HepG2 (cell line): ENCODE data around the gene NRP1. TPM values are rescaled to one million over a fixed set of nuclear protein-coding genes. Genes with fewer than 3 reads are reported as not detected.

Source experiments
- ATAC-seq: fragments of 200-7000 bp; cut with Tn5 transposase; 3 replicates; pipeline ENCODE4 v1.9.1; 2020; ENCODE audit warnings: mild to moderate bottlenecking, moderate library complexity
- BruUV-seq: library from RNA; stranded (reverse); fragments of 400-500 nt; replicated peaks from 2 replicates; lab custom pipeline; 2021; lab: Mats Ljungman, UMichigan
- CTCF ChIA-PET: fragments of 300-600 bp; formaldehyde crosslinking; extraction: SDS; loops from one replicate; lab custom pipeline; 2021; ENCODE audit warnings: low total read pairs, inconsistent platforms, low intra/inter-chr PET ratio; lab: Yijun Ruan, JAX
- POLR2A ChIA-PET: fragments of 350-600 bp; sonication (Branson Sonifier 250); formaldehyde crosslinking; loops from one replicate; lab custom pipeline; 2020; ENCODE audit warnings: antibody characterized with exemption, inconsistent platforms; lab: Yijun Ruan, JAX
- DNase-seq: peaks from one replicate; pipeline ENCODE4 v3.0.0-alpha.2; 2015; ENCODE audit warnings: low spot score
- FAIRE-seq: peaks from 3 replicates; lab custom pipeline; 2011; peaks lifted over from hg19 to GRCh38; lab: Jason Lieb, UNC
- H2AFZ ChIP-seq: one replicate; pipeline ENCODE4 v1.6.1; 2011; ENCODE audit warnings: low read length, inconsistent platforms
- H3K27ac ChIP-seq: fragments of 300-600 bp; 3 replicates; pipeline ENCODE4 v1.8.0; 2011; ENCODE audit warnings: mixed run types, mild to moderate bottlenecking, mixed read lengths, low read length, inconsistent platforms; ENCODE audit not compliant: insufficient read depth; ENCODE audit errors: extremely low read length
- H3K27me3 ChIP-seq, 2 experiments: fragments of 200-600 bp in 1 of 2; 2 replicates in 1 of 2; 3 replicates in 1 of 2; pipeline versions ENCODE4 v1.6.0 to v1.8.0; 2011; ENCODE audit warnings: low read length in 2 of 2, mild to moderate bottlenecking in 2 of 2, moderate library complexity in 2 of 2, inconsistent platforms in 1 of 2; ENCODE audit not compliant: insufficient read depth in 2 of 2, control insufficient read depth in 1 of 2
- H3K36me3 ChIP-seq, 2 experiments: fragments of 200-600 bp in 1 of 2; replicated peaks in 1 of 2; 2 replicates in 1 of 2; 3 replicates in 1 of 2; pipeline versions ENCODE4 v1.5.1 to v1.8.0; 2011; ENCODE audit warnings: low read length in 2 of 2, inconsistent platforms in 1 of 2; ENCODE audit not compliant: insufficient read depth in 2 of 2, control insufficient read depth in 1 of 2
- H3K4me1 ChIP-seq: 2 replicates; pipeline ENCODE4 v1.5.1; 2012; ENCODE audit warnings: low read length, inconsistent platforms; ENCODE audit not compliant: insufficient read depth
- H3K4me2 ChIP-seq: 2 replicates; pipeline ENCODE4 v1.6.0; 2011; ENCODE audit warnings: low read depth, low read length, inconsistent platforms
- H3K4me3 ChIP-seq, 3 experiments: fragments of 200-600 bp in 1 of 3; sonication (generic), shearing (Covaris generic) in 1 of 3; replicated peaks in 1 of 3; 2 replicates each; pipeline ENCODE4 v1.5.1; 2011 to 2016; ENCODE audit warnings: low read length in 3 of 3, inconsistent platforms in 2 of 3, low read depth in 2 of 3, mild to moderate bottlenecking in 2 of 3, control low read depth in 1 of 3, mixed read lengths in 1 of 3; ENCODE audit not compliant: insufficient read depth in 1 of 3
- H3K79me2 ChIP-seq: one replicate; pipeline ENCODE4 v1.6.1; 2011; ENCODE audit warnings: low read length, inconsistent platforms; ENCODE audit not compliant: insufficient read depth
- H3K9ac ChIP-seq: 2 replicates; pipeline ENCODE4 v1.6.0; 2011; ENCODE audit warnings: mild to moderate bottlenecking, low read depth, low read length, inconsistent platforms; ENCODE audit not compliant: insufficient read depth
- H3K9me3 ChIP-seq: 2 replicates; pipeline ENCODE4 v1.5.1; 2012; ENCODE audit warnings: mild to moderate bottlenecking, low read length
- H4K20me1 ChIP-seq: 2 replicates; pipeline ENCODE4 v1.6.0; 2011; ENCODE audit warnings: inconsistent platforms, mild to moderate bottlenecking, low read length, moderate library complexity; ENCODE audit not compliant: insufficient read depth
- ATF1 ChIP-seq: IDR thresholded peaks from 2 replicates; pipeline ENCODE4 v1.6.1; 2016; ENCODE audit warnings: mild to moderate bottlenecking, control low read depth
- BORCS8-MEF2B ChIP-seq: sonication (generic); formaldehyde crosslinking; IDR thresholded peaks from 2 replicates; pipeline ENCODE4 v1.8.0; 2022; ENCODE audit warnings: mild to moderate bottlenecking, missing genetic modification reagents
- GZF1 ChIP-seq: sonication (generic); formaldehyde crosslinking; IDR thresholded peaks from 2 replicates; pipeline ENCODE4 v1.5.1; 2020; ENCODE audit warnings: mild to moderate bottlenecking, missing genetic modification reagents
- SMARCC2 ChIP-seq: fragments of 450-650 bp; IDR thresholded peaks from 2 replicates; pipeline ENCODE4 v1.6.1; 2017; ENCODE audit warnings: antibody characterized with exemption, mild to moderate bottlenecking
- TMF1 ChIP-seq: sonication (generic); formaldehyde crosslinking; IDR thresholded peaks from 2 replicates; pipeline ENCODE4 v1.8.1; 2022; ENCODE audit warnings: low read depth, missing genetic modification reagents
- ZFP82 ChIP-seq: sonication (generic); formaldehyde crosslinking; IDR thresholded peaks from 2 replicates; pipeline ENCODE4 v1.5.1; 2020; ENCODE audit warnings: mild to moderate bottlenecking, missing genetic modification reagents, borderline replicate concordance
- ZNF121 ChIP-seq: sonication (generic); formaldehyde crosslinking; IDR thresholded peaks from 2 replicates; pipeline ENCODE4 v1.5.0; 2020; ENCODE audit warnings: mild to moderate bottlenecking, missing genetic modification reagents
- WGBS: methylation state at CpG from one replicate; pipeline ENCODE4 v1.1.6; 2017; ENCODE audit warnings: low lambda C conversion rate; 5-methylcytosine and 5-hydroxymethylcytosine counted together
- in situ Hi-C: cut with HindIII; loops from 2 replicates; pipeline ENCODE4 v1.10.0; 2017; ENCODE audit warnings: low pct_unique_long_range_greater_than_20kb; ENCODE audit not compliant: extremely low pct_ligation_motif_present
- intact Hi-C: fragments of 100-400 bp; cut with micrococcal nuclease; formaldehyde crosslinking; loops from one replicate; pipeline ENCODE4 v1.10.0; 2022; ENCODE audit not compliant: unreplicated experiment
- polyA plus RNA-seq, 8 experiments: library from polyadenylated mRNA; depleted of rRNA in 3 of 8; stranded (reverse) in 7 of 8; unstranded in 1 of 8; fragments of >200 nt; fragmentation: Illumina TruSeq in 4 of 8; extraction: Trizol in 4 of 8; gene quantifications; 2 replicates each; pipeline versions ENCODE4 v1.2.1 to v1.2.3, GENCODE V29; 2011 to 2016; ENCODE audit warnings: low read depth in 4 of 8, missing spikeins in 1 of 8, mixed read lengths in 1 of 8; ENCODE audit not compliant: insufficient read depth in 1 of 8
- total RNA-seq, 5 experiments: library from RNA; depleted of rRNA; stranded (reverse); fragments of >200 nt; fragmentation: Illumina TruSeq; extraction: Trizol; gene quantifications; 2 replicates each; pipeline ENCODE4 v1.2.3, GENCODE V29; 2016; ENCODE audit warnings: low read depth in 1 of 5
- TF ChIP-seq, protein P1 (sequence below): sonication (generic); formaldehyde crosslinking; IDR thresholded peaks from 2 replicates; pipeline ENCODE4 v1.4.0; 2020; ENCODE audit warnings: mild to moderate bottlenecking, missing genetic modification reagents
- TF ChIP-seq, protein P2 (sequence below): sonication (generic); formaldehyde crosslinking; IDR thresholded peaks from 2 replicates; pipeline ENCODE4 v1.5.1; 2020; ENCODE audit warnings: mild to moderate bottlenecking, missing genetic modification reagents, moderate library complexity

The NRP1 gene
- total and polyA plus RNA-seq, 2 of the 13 experiments (the other 11 are each of a cell fraction or from before 2014, with no cell fraction given): 5.3 to 5.8 TPM

DNA sequence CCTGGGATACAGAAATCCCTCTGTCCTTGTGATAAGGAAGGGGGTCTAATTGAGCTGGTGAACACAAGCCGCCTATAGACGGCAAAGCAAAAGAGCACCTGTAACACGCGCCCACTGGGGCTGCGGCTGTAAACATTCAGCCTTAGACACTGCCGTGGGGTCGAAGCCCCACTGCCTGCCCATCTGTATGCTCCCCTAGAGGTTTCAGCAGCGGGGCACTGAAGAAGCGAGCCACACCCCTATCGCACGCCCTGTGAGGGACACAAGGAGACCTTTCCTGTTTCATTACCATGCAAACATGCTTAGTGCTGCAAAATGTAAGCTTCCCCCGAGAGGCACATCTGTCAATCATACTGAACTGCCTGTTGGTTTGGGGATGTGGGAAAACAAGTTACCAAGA, 82.1 kb downstream of the NRP1 start:
- H2AFZ ChIP-seq: no peak overlapping the region
- no peak overlapping the region for H3K4me2 ChIP-seq
- DNase-seq: no peak
- ChIA-PET CTCF (interaction anchor here (0.7 kb wide), 1 partner anchor 59 kb away, joined by 3 read pairs; no protein-coding TSS in a partner anchor), POLR2A (no interaction called here)
- in situ Hi-C loops: no loop called here
- TF ChIP-seq ZFP82 (CRISPR knock-in tag) (no peak), ATF1 (CRISPR knock-in tag) (no peak), BORCS8-MEF2B (no peak), TMF1 (no peak), GZF1 (no peak), ZNF121 (CRISPR knock-in tag) (no peak), SMARCC2 (no peak)
- TF ChIP-seq, protein P1, sequence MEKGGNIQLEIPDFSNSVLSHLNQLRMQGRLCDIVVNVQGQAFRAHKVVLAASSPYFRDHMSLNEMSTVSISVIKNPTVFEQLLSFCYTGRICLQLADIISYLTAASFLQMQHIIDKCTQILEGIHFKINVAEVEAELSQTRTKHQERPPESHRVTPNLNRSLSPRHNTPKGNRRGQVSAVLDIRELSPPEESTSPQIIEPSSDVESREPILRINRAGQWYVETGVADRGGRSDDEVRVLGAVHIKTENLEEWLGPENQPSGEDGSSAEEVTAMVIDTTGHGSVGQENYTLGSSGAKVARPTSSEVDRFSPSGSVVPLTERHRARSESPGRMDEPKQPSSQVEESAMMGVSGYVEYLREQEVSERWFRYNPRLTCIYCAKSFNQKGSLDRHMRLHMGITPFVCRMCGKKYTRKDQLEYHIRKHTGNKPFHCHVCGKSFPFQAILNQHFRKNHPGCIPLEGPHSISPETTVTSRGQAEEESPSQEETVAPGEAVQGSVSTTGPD (CRISPR knock-in tag): no peak
- TF ChIP-seq, protein P2, sequence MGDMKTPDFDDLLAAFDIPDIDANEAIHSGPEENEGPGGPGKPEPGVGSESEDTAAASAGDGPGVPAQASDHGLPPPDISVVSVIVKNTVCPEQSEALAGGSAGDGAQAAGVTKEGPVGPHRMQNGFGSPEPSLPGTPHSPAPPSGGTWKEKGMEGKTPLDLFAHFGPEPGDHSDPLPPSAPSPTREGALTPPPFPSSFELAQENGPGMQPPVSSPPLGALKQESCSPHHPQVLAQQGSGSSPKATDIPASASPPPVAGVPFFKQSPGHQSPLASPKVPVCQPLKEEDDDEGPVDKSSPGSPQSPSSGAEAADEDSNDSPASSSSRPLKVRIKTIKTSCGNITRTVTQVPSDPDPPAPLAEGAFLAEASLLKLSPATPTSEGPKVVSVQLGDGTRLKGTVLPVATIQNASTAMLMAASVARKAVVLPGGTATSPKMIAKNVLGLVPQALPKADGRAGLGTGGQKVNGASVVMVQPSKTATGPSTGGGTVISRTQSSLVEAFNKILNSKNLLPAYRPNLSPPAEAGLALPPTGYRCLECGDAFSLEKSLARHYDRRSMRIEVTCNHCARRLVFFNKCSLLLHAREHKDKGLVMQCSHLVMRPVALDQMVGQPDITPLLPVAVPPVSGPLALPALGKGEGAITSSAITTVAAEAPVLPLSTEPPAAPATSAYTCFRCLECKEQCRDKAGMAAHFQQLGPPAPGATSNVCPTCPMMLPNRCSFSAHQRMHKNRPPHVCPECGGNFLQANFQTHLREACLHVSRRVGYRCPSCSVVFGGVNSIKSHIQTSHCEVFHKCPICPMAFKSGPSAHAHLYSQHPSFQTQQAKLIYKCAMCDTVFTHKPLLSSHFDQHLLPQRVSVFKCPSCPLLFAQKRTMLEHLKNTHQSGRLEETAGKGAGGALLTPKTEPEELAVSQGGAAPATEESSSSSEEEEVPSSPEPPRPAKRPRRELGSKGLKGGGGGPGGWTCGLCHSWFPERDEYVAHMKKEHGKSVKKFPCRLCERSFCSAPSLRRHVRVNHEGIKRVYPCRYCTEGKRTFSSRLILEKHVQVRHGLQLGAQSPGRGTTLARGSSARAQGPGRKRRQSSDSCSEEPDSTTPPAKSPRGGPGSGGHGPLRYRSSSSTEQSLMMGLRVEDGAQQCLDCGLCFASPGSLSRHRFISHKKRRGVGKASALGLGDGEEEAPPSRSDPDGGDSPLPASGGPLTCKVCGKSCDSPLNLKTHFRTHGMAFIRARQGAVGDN: 0 out of 2 replicates have a peak, but pooled peaks have one; percentile 13
- no peak overlapping the region for H3K27ac ChIP-seq
- peaks cover 52% of the 10 kb centered on the region for H3K4me1 ChIP-seq
- BruUV-seq: no TSS peak
- H3K27me3 ChIP-seq: no peaks in the 10 kb centered on the region
- 89% methylated on average over 6 of the region's 12 CpGs for WGBS
- intact Hi-C loops: no loop called here
- H3K4me3 ChIP-seq: no peak overlapping the region
- no peaks in the 10 kb centered on the region; a peak in 2 of 5 replicates for H3K36me3 ChIP-seq
- ATAC-seq: no peak
- H3K9me3 ChIP-seq: no peaks in the 10 kb centered on the region
- H3K9ac ChIP-seq: no peak overlapping the region
- no peaks in the 10 kb centered on the region for H3K79me2 ChIP-seq
- FAIRE-seq: no peak
- H4K20me1 ChIP-seq: no peaks in the 10 kb centered on the region
